Psoas muscle (tissue), 8 donors: ENCODE measurements around the gene CORO1C. TPM values are rescaled to one million over a fixed set of nuclear protein-coding genes. Genes with fewer than 3 reads are reported as not detected.

Experiments used
- ATAC-seq, 4 donors: fragments of 200-7000 bp; cut with Tn5 transposase; one replicate each; pipeline ENCODE4 v1.9.1; 2020; ENCODE audit warnings: moderate library complexity in 3 of 4, mild to moderate bottlenecking in 2 of 4
- DNase-seq, 2 donors: peaks; one replicate each; pipeline ENCODE4 v3.0.0-alpha.2; 2020
- H3K27ac ChIP-seq: fragments of 200-600 bp; one replicate; pipeline ENCODE4 v1.8.0; 2022
- H3K27me3 ChIP-seq, 3 donors: fragments of 200-600 bp in 1 of 3; one replicate each; pipeline versions ENCODE4 v1.6.1 to v1.8.0; 2013 to 2022; ENCODE audit warnings: low read length in 2 of 3, mild to moderate bottlenecking in 2 of 3, moderate library complexity in 1 of 3; ENCODE audit not compliant: insufficient read depth in 3 of 3
- H3K36me3 ChIP-seq, 2 donors: fragments of 200-600 bp in 1 of 2; one replicate each; pipeline versions ENCODE4 v1.6.1 to v1.8.0; 2013 to 2022; ENCODE audit warnings: low read depth in 1 of 2, mild to moderate bottlenecking in 1 of 2, moderate library complexity in 1 of 2; ENCODE audit not compliant: insufficient read depth in 1 of 2
- H3K4me1 ChIP-seq: fragments of 200-600 bp; one replicate; pipeline ENCODE4 v1.8.0; 2022
- H3K4me3 ChIP-seq: fragments of 200-600 bp; one replicate; pipeline ENCODE4 v1.8.0; 2022; ENCODE audit warnings: mild to moderate bottlenecking
- H3K9me3 ChIP-seq: fragments of 200-600 bp; one replicate; pipeline ENCODE4 v1.8.0; 2022
- WGBS, 3 donors: extraction: QIAGEN DNeasy Blood & Tissue Kit; methylation state at CpG; one replicate each; pipeline versions ENCODE4 v1.1.6 to v1.1.7; 2013; 5-methylcytosine and 5-hydroxymethylcytosine counted together
- intact Hi-C, 2 donors: fragments of 100-400 bp; cut with DNase I; formaldehyde crosslinking; loops; one replicate each; pipeline versions ENCODE4 v1.11.0 to v1.14.2; 2022
- long read RNA-seq, 2 donors: library from polyadenylated mRNA; unstranded; transcript quantifications; one replicate each; pipeline ENCODE4 v2.0.0, GENCODE V29; 2021
- polyA plus RNA-seq, 3 donors: library from polyadenylated mRNA; stranded (reverse); fragments of 200-250 nt; gene quantifications; one replicate each; pipeline ENCODE4 v1.2.3, GENCODE V29; 2013
- total RNA-seq, 4 donors: library from RNA; stranded (reverse); fragmentation: NEBNext Ultra II Directional in 2 of 4; extraction: Animal tissue kit (Norgen Biotek cat#: 25700) in 2 of 4; gene quantifications; one replicate each; pipeline versions ENCODE4 v1.2.1 to v1.2.4, GENCODE V29; 2021 to 2023
- TF ChIP-seq, protein P1 (sequence below): fragments of 200-600 bp; IDR thresholded peaks from one replicate; pipeline ENCODE4 v1.8.0; 2022; ENCODE audit warnings: antibody characterized with exemption
- donor health status: healthy with polysubstance abuse.
- donor health status: DM: no; HTN: no; CAD: no; lungs with moderate emphysema.
- donor health status: Bipolar disorder and iron deficiency.
- donor health status: healthy.
- donor health status: DM: yes; HTN: yes; CAD: no.
- donor health status: DM: no; HTN: no; CAD: no.
- donor health status: DM: no; HTN: no; CAD: no.
- donor health status: DM: yes; HTN: yes; CAD: no.

CORO1C gene
- 10 to 100 TPM; 32.4 to 67.1 (median 59.2) TPM for total RNA-seq
- polyA plus RNA-seq = 10 to 100 TPM; 16.9 to 40.5 (median 19.4) TPM
- long read RNA-seq, donor 1, transcript CORO1C-201 (11 exons, 3,892 nt) = major isoform, 10 of 16 reads
- long read RNA-seq, donor 1, partial matches to known transcripts = 0 of 16 reads
- long read RNA-seq, donor 1, other reads (novel, unspliced or antisense) = 6 of 16 reads
- long read RNA-seq, donor 2, transcript CORO1C-201 (11 exons, 3,892 nt) = major isoform, 14 of 28 reads
- long read RNA-seq, donor 2, partial matches to known transcripts = 5 of 28 reads
- long read RNA-seq, donor 2, other reads (novel, unspliced or antisense) = 9 of 28 reads

DNA sequence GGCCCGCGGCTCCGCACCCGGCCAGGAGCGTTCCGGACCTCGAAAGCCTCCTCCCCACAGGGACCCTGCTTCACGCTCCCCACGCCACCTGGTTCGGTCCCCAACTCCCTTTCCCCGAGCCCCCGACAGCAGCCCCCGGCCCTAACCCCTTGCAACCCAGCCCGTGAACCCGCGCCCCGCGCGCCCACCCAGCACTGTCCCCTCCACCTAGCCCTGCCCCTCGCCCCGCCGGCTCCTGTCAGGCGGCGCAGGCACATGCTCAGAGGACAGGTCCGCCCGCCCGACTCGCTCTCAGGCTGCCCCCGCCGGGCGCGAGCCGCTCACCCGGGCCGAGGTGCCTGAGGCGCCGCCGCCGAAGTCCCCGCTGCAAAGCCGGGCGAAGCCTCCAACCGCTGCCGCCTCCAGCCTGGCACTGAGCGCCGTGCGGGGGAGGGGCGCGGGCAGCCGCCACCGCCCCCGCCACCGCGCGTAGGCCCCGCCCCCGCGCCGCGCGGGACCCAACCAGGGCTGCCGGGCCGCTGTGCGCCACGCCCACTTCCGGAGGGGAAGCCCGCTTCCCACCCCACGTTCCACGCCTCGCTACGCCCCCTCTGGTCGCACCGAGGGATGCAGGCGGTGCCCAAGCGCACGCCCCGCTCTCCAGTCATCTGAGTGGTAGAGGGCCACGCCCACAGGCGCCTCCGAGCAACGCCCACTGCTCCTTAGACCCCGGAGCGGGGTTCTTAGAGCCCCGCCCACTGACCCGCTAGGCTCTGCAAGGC lies at the start of gene CORO1C:
Gene CORO1C, minus strand, starts transcription at position 414 of the 761 bp plus-strand sequence. CDS start 30,200 bp downstream, outside the sequence.
- Histone ChIP-seq H3K36me3 (no peaks in the 10 kb centered on the region), H3K9me3 (no peaks in the 10 kb centered on the region), H3K27ac (peak within 1 kb of the TSS; percentile 99), H3K4me3 (peak within 1 kb of the TSS; percentile 74), H3K27me3 (no peaks in the 10 kb centered on the region), H3K4me1 (peaks cover 40% of the 10 kb centered on the region)
- intact Hi-C loops = loop anchor here (2.0 to 5.0 kb wide), 7 partner anchors 34 to 126 kb away; partner anchors contain the start of gene SSH1 (in 1 of the 2)
- 0 to 1% (median 1%) methylated on average over 49 to 85 of the region's 85 CpGs for WGBS, 3 donors
- peak; percentile 84 to 88 (median 85) for ATAC-seq
- TF ChIP-seq, protein P1, sequence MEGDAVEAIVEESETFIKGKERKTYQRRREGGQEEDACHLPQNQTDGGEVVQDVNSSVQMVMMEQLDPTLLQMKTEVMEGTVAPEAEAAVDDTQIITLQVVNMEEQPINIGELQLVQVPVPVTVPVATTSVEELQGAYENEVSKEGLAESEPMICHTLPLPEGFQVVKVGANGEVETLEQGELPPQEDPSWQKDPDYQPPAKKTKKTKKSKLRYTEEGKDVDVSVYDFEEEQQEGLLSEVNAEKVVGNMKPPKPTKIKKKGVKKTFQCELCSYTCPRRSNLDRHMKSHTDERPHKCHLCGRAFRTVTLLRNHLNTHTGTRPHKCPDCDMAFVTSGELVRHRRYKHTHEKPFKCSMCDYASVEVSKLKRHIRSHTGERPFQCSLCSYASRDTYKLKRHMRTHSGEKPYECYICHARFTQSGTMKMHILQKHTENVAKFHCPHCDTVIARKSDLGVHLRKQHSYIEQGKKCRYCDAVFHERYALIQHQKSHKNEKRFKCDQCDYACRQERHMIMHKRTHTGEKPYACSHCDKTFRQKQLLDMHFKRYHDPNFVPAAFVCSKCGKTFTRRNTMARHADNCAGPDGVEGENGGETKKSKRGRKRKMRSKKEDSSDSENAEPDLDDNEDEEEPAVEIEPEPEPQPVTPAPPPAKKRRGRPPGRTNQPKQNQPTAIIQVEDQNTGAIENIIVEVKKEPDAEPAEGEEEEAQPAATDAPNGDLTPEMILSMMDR = peak; percentile 91
- peak; percentile 98 to 99 for DNase-seq

DNA sequence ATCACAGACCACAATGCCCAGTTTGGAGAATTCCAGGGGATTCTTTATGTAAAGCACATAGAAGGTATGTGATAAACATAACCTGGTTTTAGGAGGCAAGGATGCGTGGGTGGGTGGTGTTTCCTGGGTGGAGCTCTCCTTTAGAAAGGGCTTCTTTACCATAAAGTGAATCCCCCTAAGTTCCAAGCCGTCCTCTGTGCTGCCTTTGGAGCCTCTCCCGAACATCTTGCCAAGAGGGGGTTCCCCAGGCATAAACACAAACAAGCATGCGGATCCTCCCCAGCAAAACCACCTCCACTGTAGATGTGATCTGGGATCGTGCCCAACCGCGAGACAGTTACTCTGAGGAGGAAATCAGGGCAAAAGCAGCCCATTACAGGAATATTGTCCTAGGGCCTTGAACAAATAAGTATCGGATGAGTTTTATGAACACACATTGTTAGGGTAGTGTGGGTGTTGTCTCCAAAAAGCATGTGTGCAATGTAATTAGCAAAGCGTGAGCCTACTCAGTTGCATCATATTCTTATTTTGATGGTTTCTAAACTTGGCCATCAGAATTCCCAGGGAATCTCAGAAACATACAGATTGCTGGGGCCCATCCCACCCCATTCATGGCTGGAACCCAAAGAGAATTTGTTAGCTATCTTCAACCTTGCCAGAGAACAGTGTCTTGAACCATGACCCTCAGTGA lies 48.8 kb upstream of the CORO1C start:
- 42 to 56% (median 55%) methylated on average over 9 of the region's 9 CpGs for WGBS, 3 donors
- peak overlapping the region; percentile 19 for H3K27ac ChIP-seq
- no peak for ATAC-seq

DNA sequence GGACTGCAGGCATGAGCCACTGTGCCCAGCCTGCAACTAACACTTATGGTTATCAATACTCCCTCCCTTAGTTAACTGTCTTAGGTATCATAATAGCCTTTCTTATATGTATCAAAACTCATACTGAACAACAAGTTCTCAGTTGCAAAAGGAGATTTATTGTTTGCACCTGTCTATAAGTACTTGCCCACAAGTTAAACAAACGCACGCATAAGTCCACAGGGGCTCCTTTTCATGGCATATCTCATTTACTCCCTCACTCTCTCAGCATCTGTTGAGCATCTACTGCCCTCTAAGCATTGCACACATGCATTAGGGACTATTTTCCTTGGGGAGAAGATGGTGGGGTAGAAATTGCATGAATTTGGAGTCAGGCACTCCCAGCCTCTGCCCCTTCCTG lies 46.7 kb upstream of the CORO1C start:
- TF ChIP-seq, protein P1 = no peak
- Histone ChIP-seq H3K4me1 (peaks cover 13% of the 10 kb centered on the region), H3K27me3 (no peaks in the 10 kb centered on the region), H3K27ac (no peak overlapping the region), H3K36me3 (peaks cover 0 to 2% of the 10 kb centered on the region in 2 donors), H3K4me3 (no peak overlapping the region), H3K9me3 (no peaks in the 10 kb centered on the region)
- ATAC-seq (no peak), DNase-seq (no peak)
- intact Hi-C loops = no loop called here
- 30 to 60% (median 33%) methylated on average over 2 of the region's 2 CpGs for WGBS, 3 donors

More for the DNA sequence above, 48.8 kb upstream of the CORO1C start:
- Histone ChIP-seq H3K4me1 (no peaks in the 10 kb centered on the region), H3K27me3 (no peaks in the 10 kb centered on the region), H3K36me3 (peaks cover 0 to 10% of the 10 kb centered on the region in 2 donors), H3K9me3 (no peaks in the 10 kb centered on the region), H3K4me3 (no peak overlapping the region)
- TF ChIP-seq, protein P1 = no peak
- intact Hi-C loops = no loop called here
- no peak for DNase-seq

DNA sequence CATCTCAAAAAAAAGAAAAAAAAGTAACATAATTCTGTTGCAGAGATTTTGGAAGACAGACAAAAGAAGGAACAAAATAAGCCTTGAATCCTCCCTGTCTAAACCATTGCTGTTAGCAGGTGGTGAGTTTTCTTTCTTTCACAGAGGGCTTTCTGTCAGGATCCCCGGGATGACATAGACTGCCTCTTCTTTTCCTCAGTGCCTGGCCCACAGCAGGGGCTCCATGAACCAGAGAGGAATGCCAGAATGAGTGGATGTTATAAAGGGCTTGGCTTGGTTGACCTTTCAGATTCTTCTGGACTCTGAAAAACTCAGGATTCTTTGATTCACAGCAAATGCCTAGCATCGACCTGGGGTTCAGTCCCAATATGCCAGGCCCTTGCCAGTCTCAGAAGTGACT lies 45.8 kb upstream of the CORO1C start:
- TF ChIP-seq, protein P1 = no peak
- Histone ChIP-seq H3K4me3 (no peak overlapping the region), H3K27me3 (no peaks in the 10 kb centered on the region), H3K9me3 (no peaks in the 10 kb centered on the region), H3K36me3 (no peaks in the 10 kb centered on the region), H3K4me1 (peaks cover 21% of the 10 kb centered on the region), H3K27ac (no peak overlapping the region)
- no peak for ATAC-seq
- 39 to 69% (median 52%) methylated on average over 2 of the region's 2 CpGs for WGBS, 3 donors
- intact Hi-C loops = no loop called here
- no peak for DNase-seq
